UCSD-AML1 (cell line): ENCODE measurements around the gene NXN.
"Not testable (repeated sequence)": the region's sequence is repeated elsewhere in the genome, so short reads cannot be mapped to it uniquely, and the experiment has no call there.

Experiments used
- DNase-seq: peaks from one replicate; lab custom pipeline; 2025; ENCODE audit not compliant: unreplicated experiment; lab: John Stamatoyannopoulos, UW

Gene NXN

GRCh38 chr17:867896-868489 is 111.6 kb downstream of the NXN start:
- DNase-seq, result no peak

- DNase-seq, result not testable (repeated sequence)
Measured at GRCh38 chr17:867238-867637, 112.3 kb downstream of the NXN start.

- DNase-seq, result no peak
Measured at GRCh38 chr17:866568-867103, 112.9 kb downstream of the NXN start.

GRCh38 chr17:864315-864714 is 115.3 kb downstream of the NXN start:
- no peak for DNase-seq

- DNase-seq, result no peak
Measured at GRCh38 chr17:863880-864279, 115.7 kb downstream of the NXN start.

- DNase-seq, result no peak
Measured at GRCh38 chr17:862582-862981, 117.0 kb downstream of the NXN start.

- no peak for DNase-seq
Measured at GRCh38 chr17:861364-861763, 118.2 kb downstream of the NXN start.

- DNase-seq, result no peak
Measured at GRCh38 chr17:860805-861204, 118.8 kb downstream of the NXN start.

GRCh38 chr17:859824-860195 is 119.8 kb downstream of the NXN start:
- DNase-seq, result no peak

GRCh38 chr17:859061-859823 is 120.3 kb downstream of the NXN start:
- no peak for DNase-seq

- DNase-seq, result no peak
Measured at GRCh38 chr17:856149-856548, 123.4 kb downstream of the NXN start.

- DNase-seq, result no peak
Measured at GRCh38 chr17:855569-855968, 124.0 kb downstream of the NXN start.

- not testable (repeated sequence) for DNase-seq
Measured at GRCh38 chr17:852850-853249, 126.7 kb downstream of the NXN start.

GRCh38 chr17:852349-852748 is 127.2 kb downstream of the NXN start:
- DNase-seq, result no peak

GRCh38 chr17:851924-852323 is 127.7 kb downstream of the NXN start:
- no peak for DNase-seq

- no peak for DNase-seq
Measured at GRCh38 chr17:850851-851763, 128.5 kb downstream of the NXN start.

GRCh38 chr17:850086-850850 is 129.3 kb downstream of the NXN start:
- no peak for DNase-seq

GRCh38 chr17:848402-848801 is 131.2 kb downstream of the NXN start:
- DNase-seq, result no peak

- DNase-seq, result no peak
Measured at GRCh38 chr17:846901-847843, 132.4 kb downstream of the NXN start.

GRCh38 chr17:841313-841712 is 138.3 kb downstream of the NXN start:
- DNase-seq, result no peak
